ENCODE results near the gene NEURL2. TPM values are rescaled to one million over a fixed set of nuclear protein-coding genes. Genes with fewer than 3 reads are reported as not detected.

NEURL2 gene, protein sequence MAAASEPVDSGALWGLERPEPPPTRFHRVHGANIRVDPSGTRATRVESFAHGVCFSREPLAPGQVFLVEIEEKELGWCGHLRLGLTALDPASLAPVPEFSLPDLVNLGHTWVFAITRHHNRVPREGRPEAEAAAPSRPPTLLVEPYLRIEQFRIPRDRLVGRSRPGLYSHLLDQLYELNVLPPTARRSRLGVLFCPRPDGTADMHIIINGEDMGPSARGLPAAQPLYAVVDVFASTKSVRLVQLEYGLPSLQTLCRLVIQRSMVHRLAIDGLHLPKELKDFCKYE
- total RNA-seq, result 7.3 and 7.4 TPM in 2 replicates
- long read RNA-seq, result 0 reads

DNA sequence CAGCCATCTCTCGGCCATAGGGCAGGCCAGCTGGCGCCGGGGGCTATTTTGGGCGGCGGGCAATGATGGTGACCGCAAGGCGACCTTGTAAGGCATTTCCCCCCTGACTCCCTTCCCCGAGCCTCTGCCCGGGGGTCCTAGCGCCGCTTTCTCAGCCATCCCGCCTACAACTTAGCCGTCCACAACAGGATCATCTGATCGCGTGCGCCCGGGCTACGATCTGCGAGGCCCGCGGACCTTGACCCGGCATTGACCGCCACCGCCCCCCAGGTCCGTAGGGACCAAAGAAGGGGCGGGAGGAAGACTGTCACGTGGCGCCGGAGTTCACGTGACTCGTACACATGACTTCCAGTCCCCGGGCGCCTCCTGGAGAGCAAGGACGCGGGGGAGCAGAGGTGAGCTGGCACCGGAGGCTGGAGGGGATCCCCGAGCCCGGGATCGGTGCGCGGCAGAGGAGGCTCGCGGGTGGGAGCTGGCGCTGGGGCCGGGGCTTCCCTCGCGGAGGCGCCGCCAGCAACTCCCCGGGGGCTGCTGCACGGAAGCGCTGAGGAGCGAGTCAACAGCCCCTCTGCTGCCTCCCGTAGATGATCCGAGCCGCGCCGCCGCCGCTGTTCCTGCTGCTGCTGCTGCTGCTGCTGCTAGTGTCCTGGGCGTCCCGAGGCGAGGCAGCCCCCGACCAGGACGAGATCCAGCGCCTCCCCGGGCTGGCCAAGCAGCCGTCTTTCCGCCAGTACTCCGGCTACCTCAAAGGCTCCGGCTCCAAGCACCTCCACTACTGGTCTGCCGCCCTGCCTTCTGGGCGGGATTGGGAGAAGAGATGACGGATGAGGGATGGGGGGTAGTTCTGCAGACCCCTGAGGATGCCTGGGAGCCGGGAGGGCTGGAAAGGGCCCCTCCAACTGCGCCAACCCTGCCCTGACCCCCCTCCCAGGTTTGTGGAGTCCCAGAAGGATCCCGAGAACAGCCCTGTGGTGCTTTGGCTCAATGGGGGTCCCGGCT lies at the start of gene NEURL2, which contains the start of gene CTSA:
Gene NEURL2, minus strand, starts transcription at position 224 of the 999 bp plus-strand sequence. Its CDS starts 217 bp downstream, at position 7.
Gene CTSA, plus strand, starts transcription at position 351 of the 999 bp plus-strand sequence. Its CDS starts 234 bp downstream, at position 585.
- no peaks in the 10 kb centered on the region for H3K27me3 Mint-ChIP-seq (ENCODE audit: unreplicated experiment)
- DNase-seq (ENCODE audit: extremely low spot score, unreplicated experiment), result peak; percentile 95
- peaks cover 19% of the 10 kb centered on the region for H3K4me1 Mint-ChIP-seq (ENCODE audit: unreplicated experiment)
- TF ChIP-seq, protein P1, sequence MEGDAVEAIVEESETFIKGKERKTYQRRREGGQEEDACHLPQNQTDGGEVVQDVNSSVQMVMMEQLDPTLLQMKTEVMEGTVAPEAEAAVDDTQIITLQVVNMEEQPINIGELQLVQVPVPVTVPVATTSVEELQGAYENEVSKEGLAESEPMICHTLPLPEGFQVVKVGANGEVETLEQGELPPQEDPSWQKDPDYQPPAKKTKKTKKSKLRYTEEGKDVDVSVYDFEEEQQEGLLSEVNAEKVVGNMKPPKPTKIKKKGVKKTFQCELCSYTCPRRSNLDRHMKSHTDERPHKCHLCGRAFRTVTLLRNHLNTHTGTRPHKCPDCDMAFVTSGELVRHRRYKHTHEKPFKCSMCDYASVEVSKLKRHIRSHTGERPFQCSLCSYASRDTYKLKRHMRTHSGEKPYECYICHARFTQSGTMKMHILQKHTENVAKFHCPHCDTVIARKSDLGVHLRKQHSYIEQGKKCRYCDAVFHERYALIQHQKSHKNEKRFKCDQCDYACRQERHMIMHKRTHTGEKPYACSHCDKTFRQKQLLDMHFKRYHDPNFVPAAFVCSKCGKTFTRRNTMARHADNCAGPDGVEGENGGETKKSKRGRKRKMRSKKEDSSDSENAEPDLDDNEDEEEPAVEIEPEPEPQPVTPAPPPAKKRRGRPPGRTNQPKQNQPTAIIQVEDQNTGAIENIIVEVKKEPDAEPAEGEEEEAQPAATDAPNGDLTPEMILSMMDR (IDR thresholded peaks at IDR 0.05), result no peak
- peaks cover 8% of the 10 kb centered on the region for H3K36me3 Mint-ChIP-seq (ENCODE audit: unreplicated experiment)
- peak within 1 kb of the TSS; percentile 88 for H3K4me3 Mint-ChIP-seq (ENCODE audit: unreplicated experiment)
- H3K27ac Mint-ChIP-seq (ENCODE audit: unreplicated experiment), result peak within 1 kb of the TSS; percentile 93
- H3K9me3 Mint-ChIP-seq (ENCODE audit: unreplicated experiment), result no peaks in the 10 kb centered on the region

GRCh38 chr20:45940469-45940868 lies 49.5 kb upstream of the NEURL2 start:
- H3K4me1 Mint-ChIP-seq (ENCODE audit: unreplicated experiment), result peaks cover 9% of the 10 kb centered on the region
- no peak overlapping the region for H3K4me3 Mint-ChIP-seq (ENCODE audit: unreplicated experiment)
- peaks cover 29% of the 10 kb centered on the region for H3K36me3 Mint-ChIP-seq (ENCODE audit: unreplicated experiment)
- TF ChIP-seq, protein P1 (IDR thresholded peaks at IDR 0.05), result no peak
- H3K27ac Mint-ChIP-seq (ENCODE audit: unreplicated experiment), result no peak overlapping the region
- H3K27me3 Mint-ChIP-seq (ENCODE audit: unreplicated experiment), result no peaks in the 10 kb centered on the region
- no peak for DNase-seq (ENCODE audit: extremely low spot score, unreplicated experiment)
- H3K9me3 Mint-ChIP-seq (ENCODE audit: unreplicated experiment), result no peaks in the 10 kb centered on the region

DNA sequence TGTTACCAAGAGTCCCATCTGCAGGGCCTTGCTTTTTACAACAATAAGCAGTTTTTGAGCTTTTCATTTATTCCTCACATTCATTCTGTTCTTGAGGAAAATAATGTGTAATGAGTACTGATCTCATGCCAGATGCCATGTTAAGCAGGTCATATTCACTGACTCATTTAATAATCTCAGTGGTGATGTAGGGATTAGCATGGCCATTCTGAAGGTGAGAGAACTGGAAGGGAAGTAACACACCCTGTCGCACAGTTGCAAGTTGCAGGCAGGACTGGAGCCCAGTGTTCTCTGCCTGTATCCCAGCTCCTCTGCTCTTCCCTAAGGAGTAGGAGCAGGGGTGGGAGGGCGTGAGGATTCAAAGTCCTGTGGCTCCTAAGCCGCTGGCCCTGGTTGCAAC lies 49.0 kb upstream of the NEURL2 start:
- no peak overlapping the region for H3K27ac Mint-ChIP-seq (ENCODE audit: unreplicated experiment)

DNA sequence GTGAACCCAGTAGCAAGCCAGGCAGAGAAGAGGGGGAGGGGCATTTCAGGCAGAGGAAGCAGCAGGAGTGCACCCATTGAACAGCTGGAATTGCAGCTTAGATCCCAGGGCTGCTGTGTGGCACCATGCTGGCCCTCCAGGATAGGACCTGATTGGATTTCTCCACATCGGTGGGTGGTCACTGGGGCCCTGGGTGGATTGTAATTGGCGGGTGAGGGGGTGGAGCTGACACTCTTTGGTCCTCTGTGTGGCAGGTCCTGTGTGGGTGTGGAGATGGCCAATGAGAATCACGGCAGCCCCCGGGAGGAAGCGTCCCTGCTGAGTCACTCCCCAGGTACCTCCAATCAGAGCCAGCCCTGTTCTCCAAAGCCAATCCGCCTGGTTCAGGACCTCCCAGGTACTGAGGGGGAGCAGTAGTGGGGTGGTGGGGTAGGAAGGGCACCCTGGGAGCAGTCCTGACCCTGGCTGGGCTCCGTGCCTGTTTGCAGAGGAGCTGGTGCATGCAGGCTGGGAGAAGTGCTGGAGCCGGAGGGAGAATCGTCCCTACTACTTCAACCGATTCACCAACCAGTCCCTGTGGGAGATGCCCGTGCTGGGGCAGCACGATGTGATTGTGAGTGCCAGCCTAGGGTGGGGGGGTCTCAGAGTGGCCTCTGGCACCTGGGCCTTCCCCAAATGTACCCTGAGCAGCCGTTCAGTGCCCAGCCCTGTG lies 47.9 kb upstream of the NEURL2 start:
- Mint-ChIP-seq H3K9me3 (ENCODE audit: unreplicated experiment) (no peaks in the 10 kb centered on the region), H3K4me3 (ENCODE audit: unreplicated experiment) (no peak overlapping the region), H3K27me3 (ENCODE audit: unreplicated experiment) (no peaks in the 10 kb centered on the region), H3K4me1 (ENCODE audit: unreplicated experiment) (peaks cover 9% of the 10 kb centered on the region), H3K36me3 (ENCODE audit: unreplicated experiment) (peaks cover 26% of the 10 kb centered on the region), H3K27ac (ENCODE audit: unreplicated experiment) (no peak overlapping the region)
- no peak for DNase-seq (ENCODE audit: extremely low spot score, unreplicated experiment)
- TF ChIP-seq, protein P1 (IDR thresholded peaks at IDR 0.05), result no peak

More for the DNA sequence above, 49.0 kb upstream of the NEURL2 start:
- Mint-ChIP-seq H3K9me3 (ENCODE audit: unreplicated experiment) (no peaks in the 10 kb centered on the region), H3K4me3 (ENCODE audit: unreplicated experiment) (no peak overlapping the region), H3K27me3 (ENCODE audit: unreplicated experiment) (no peaks in the 10 kb centered on the region), H3K4me1 (ENCODE audit: unreplicated experiment) (peaks cover 9% of the 10 kb centered on the region), H3K36me3 (ENCODE audit: unreplicated experiment) (peaks cover 28% of the 10 kb centered on the region)
- TF ChIP-seq, protein P1 (IDR thresholded peaks at IDR 0.05), result no peak
- no peak for DNase-seq (ENCODE audit: extremely low spot score, unreplicated experiment)

Data from osteocyte (in vitro differentiated cells).